ENCODE results near the gene HSD17B13.
"Not testable (repeated sequence)": the region's sequence is repeated elsewhere in the genome, so short reads cannot be mapped to it uniquely, and the experiment has no call there.

- not testable (repeated sequence) for TF ChIP-seq CTCF, POLR2A (IDR thresholded peaks at IDR 0.05)
Observed at GRCh38 chr4:87284268-87284667, 38.4 kb downstream of the HSD17B13 start.
